ENCODE results near the gene PPP1R12B.
"Not testable (repeated sequence)": the region's sequence is repeated elsewhere in the genome, so short reads cannot be mapped to it uniquely, and the experiment has no call there.

Gene PPP1R12B

GRCh38 chr1:202575918-202576653 is 227.6 kb downstream of the PPP1R12B start:
- DNase-seq (ENCODE audit: low read depth in 2 of 3, low spot score in 1 of 3): no peak

- no peak for DNase-seq (ENCODE audit: low read depth in 2 of 3, low spot score in 1 of 3)
Measured at GRCh38 chr1:202576816-202577215, 228.3 kb downstream of the PPP1R12B start.

GRCh38 chr1:202577381-202577780 is 228.9 kb downstream of the PPP1R12B start:
- no peak for DNase-seq (ENCODE audit: low read depth in 2 of 3, low spot score in 1 of 3)

- no peak for DNase-seq (ENCODE audit: low read depth in 2 of 3, low spot score in 1 of 3)
Measured at GRCh38 chr1:202578001-202578504, 229.6 kb downstream of the PPP1R12B start.

- DNase-seq (ENCODE audit: low read depth in 2 of 3, low spot score in 1 of 3): no peak
Measured at GRCh38 chr1:202578565-202578964, 230.1 kb downstream of the PPP1R12B start.

GRCh38 chr1:202579806-202580205 is 231.3 kb downstream of the PPP1R12B start:
- DNase-seq (ENCODE audit: low read depth in 2 of 3, low spot score in 1 of 3): no peak

GRCh38 chr1:202580619-202581018 is 232.1 kb downstream of the PPP1R12B start:
- no peak for DNase-seq (ENCODE audit: low read depth in 2 of 3, low spot score in 1 of 3)

- not testable (repeated sequence) for DNase-seq (ENCODE audit: low read depth in 2 of 3, low spot score in 1 of 3)
Measured at GRCh38 chr1:202582350-202582749, 233.9 kb downstream of the PPP1R12B start.

- DNase-seq (ENCODE audit: low read depth in 2 of 3, low spot score in 1 of 3): no peak
Measured at GRCh38 chr1:202584707-202585589, 236.4 kb downstream of the PPP1R12B start.

GRCh38 chr1:202585590-202585933 is 237.1 kb downstream of the PPP1R12B start:
- no peak for DNase-seq (ENCODE audit: low read depth in 2 of 3, low spot score in 1 of 3)

GRCh38 chr1:202586018-202586821 is 237.7 kb downstream of the PPP1R12B start:
- DNase-seq (ENCODE audit: low read depth in 2 of 3, low spot score in 1 of 3): no peak

GRCh38 chr1:202586871-202587270 is 238.4 kb downstream of the PPP1R12B start:
- DNase-seq (ENCODE audit: low read depth in 2 of 3, low spot score in 1 of 3): no peak

- no peak for DNase-seq (ENCODE audit: low read depth in 2 of 3, low spot score in 1 of 3)
Measured at GRCh38 chr1:202587859-202588485, 239.5 kb downstream of the PPP1R12B start.

GRCh38 chr1:202588503-202589189 is 240.1 kb downstream of the PPP1R12B start:
- no peak for DNase-seq (ENCODE audit: low read depth in 2 of 3, low spot score in 1 of 3)

GRCh38 chr1:202589190-202589930 is 240.9 kb downstream of the PPP1R12B start:
- DNase-seq (ENCODE audit: low read depth in 2 of 3, low spot score in 1 of 3): no peak

GRCh38 chr1:202590126-202590525 is 241.6 kb downstream of the PPP1R12B start:
- no peak for DNase-seq (ENCODE audit: low read depth in 2 of 3, low spot score in 1 of 3)

- no peak for DNase-seq (ENCODE audit: low read depth in 2 of 3, low spot score in 1 of 3)
Measured at GRCh38 chr1:202590975-202591411, 242.5 kb downstream of the PPP1R12B start.

GRCh38 chr1:202591515-202591914 is 243.0 kb downstream of the PPP1R12B start:
- DNase-seq (ENCODE audit: low read depth in 2 of 3, low spot score in 1 of 3): no peak

- DNase-seq (ENCODE audit: low read depth in 2 of 3, low spot score in 1 of 3): no peak
Measured at GRCh38 chr1:202592146-202592545, 243.6 kb downstream of the PPP1R12B start.

Data from stimulated activated CD4-positive, alpha-beta T cell treated with anti-CD3 and anti-CD28 coated beads, Interleukin-12 subunit alpha, Interleukin-12 subunit beta, amount 100 ng/mL, for 48 hours (primary cell).